PC-3 (cell line): ENCODE results near the gene GPX4.

Experiments
- CTCF ChIP-seq: fragments of 300-600 bp; sonication (generic); conservative IDR thresholded peaks from 2 replicates; pipeline ENCODE4 v1.5.1; 2017; ENCODE audit warnings: antibody characterized with exemption, low read depth, mild to moderate bottlenecking, low read length
- EZH2 ChIP-seq: fragments of 300-600 bp; sonication (generic); IDR thresholded peaks from one replicate; pipeline ENCODE4 v1.6.1; 2017; ENCODE audit warnings: antibody characterized with exemption, mild to moderate bottlenecking, low read length; ENCODE audit not compliant: unreplicated experiment
- EZH2phosphoT487 ChIP-seq: fragments of 300-600 bp; sonication (generic); IDR thresholded peaks from 2 replicates; pipeline ENCODE4 v1.6.1; 2018; ENCODE audit warnings: mild to moderate bottlenecking, antibody characterized with exemption, low read length, borderline replicate concordance

GRCh38 chr19:1131718-1132551, 28.1 kb downstream of the GPX4 start:
- no peak for TF ChIP-seq EZH2phosphoT487
- TF ChIP-seq CTCF: no peak
- TF ChIP-seq EZH2: no peak
